EL (cell line): ENCODE measurements around the gene IRAK2.
"Not testable (repeated sequence)": the region's sequence is repeated elsewhere in the genome, so short reads cannot be mapped to it uniquely, and the experiment has no call there.

Source experiments
- DNase-seq: peaks from one replicate; pipeline ENCODE4 v3.0.0-alpha.2; 2016

Gene IRAK2, protein sequence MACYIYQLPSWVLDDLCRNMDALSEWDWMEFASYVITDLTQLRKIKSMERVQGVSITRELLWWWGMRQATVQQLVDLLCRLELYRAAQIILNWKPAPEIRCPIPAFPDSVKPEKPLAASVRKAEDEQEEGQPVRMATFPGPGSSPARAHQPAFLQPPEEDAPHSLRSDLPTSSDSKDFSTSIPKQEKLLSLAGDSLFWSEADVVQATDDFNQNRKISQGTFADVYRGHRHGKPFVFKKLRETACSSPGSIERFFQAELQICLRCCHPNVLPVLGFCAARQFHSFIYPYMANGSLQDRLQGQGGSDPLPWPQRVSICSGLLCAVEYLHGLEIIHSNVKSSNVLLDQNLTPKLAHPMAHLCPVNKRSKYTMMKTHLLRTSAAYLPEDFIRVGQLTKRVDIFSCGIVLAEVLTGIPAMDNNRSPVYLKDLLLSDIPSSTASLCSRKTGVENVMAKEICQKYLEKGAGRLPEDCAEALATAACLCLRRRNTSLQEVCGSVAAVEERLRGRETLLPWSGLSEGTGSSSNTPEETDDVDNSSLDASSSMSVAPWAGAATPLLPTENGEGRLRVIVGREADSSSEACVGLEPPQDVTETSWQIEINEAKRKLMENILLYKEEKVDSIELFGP

GRCh38 chr3:10164546-10165393 is at the start of gene IRAK2:
Gene IRAK2, plus strand, starts transcription at chr3:10164919. Its CDS starts 36 bp downstream, at chr3:10164955.
- peak; percentile 70 for DNase-seq

DNA sequence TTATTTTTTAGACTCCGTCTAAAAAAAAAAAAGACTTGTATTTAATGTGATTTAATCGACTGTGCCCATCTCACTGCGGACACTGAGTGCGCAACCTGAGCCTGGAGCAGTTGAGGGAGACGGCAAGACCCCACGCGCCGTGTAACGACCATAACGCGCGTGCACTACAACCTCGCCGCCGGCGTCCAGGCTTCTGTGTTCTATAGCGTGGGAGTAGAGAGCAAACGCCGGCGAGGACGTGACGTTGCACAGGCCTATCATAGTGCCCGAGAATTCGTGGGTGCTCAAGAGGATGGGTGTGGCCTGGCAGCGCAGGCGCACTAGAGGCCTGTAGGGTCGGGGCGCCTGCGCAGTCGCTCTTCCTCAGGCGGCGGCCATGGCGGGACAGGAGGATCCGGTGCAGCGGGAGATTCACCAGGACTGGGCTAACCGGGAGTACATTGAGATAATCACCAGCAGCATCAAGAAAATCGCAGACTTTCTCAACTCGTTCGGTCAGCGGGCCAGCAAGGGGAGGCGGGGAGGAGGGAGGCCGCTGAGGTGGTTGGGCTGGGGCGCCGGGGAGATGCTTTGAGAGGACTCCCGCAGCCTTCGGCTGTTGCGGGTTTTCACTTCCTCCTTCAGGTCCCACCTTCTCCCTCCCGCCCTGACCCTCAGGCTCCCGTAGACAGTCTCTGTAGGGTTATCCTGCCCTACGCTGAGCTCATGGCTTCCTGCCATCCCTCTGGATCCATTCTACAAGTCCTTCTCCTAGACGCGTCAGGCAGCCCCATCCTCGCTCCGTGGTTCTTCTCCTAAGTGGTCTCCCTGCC is 49.2 kb upstream of the IRAK2 start, which contains the start of gene BRK1:
Gene BRK1 (plus strand): TSS at position 350 of the 812 bp plus-strand sequence. CDS start 27 bp downstream, at position 377.
- DNase-seq: peak; percentile 97

- peak; percentile 73 for DNase-seq
Measured at GRCh38 chr3:10116138-10116460, 48.6 kb upstream of the IRAK2 start.

- no peak for DNase-seq
Measured at GRCh38 chr3:10116928-10117327, 47.8 kb upstream of the IRAK2 start.

GRCh38 chr3:10119376-10119775 is 45.3 kb upstream of the IRAK2 start:
- DNase-seq: no peak

- no peak for DNase-seq
Measured at GRCh38 chr3:10121064-10121463, 43.7 kb upstream of the IRAK2 start.

DNA sequence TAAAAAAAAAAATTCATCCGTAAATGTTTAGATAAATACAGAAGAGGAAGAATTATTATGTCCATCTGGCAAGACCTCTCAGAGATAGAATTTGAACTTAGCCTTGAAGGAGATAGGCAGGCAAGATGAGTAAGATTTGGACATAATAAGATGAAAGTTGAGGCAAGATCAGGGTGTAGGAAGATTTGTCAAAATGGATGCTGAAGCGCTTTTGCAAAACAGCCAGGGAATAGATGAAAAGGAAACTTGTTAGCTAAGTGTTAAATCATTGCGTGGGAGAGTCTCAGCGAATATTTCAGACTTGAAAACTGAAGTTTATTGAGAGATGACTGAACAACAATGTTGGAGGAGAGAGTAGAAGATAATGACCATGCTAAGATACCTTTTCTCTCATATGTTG is 42.0 kb upstream of the IRAK2 start:
- DNase-seq: no peak

DNA sequence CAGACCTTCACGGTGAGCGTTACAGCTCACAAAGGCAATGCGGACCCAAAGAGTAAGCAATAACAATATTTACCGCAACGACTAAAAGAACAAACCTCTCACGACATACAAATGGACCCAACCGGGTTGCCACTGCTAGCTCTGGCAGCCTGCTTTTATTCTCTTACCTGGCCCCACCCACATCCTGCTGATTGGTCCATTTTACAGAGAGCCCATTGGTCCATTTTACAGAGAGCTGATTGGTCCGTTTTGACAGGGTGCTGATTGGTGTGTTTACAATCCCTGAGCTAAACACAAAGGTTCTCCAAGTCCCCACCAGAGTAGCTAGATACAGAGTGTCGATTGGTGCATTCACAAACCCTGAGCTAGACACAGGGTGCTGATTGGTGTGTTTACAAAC is 28.8 kb upstream of the IRAK2 start:
- DNase-seq: not testable (repeated sequence)

- no peak for DNase-seq
Measured at GRCh38 chr3:10136426-10137005, 28.2 kb upstream of the IRAK2 start.

DNA sequence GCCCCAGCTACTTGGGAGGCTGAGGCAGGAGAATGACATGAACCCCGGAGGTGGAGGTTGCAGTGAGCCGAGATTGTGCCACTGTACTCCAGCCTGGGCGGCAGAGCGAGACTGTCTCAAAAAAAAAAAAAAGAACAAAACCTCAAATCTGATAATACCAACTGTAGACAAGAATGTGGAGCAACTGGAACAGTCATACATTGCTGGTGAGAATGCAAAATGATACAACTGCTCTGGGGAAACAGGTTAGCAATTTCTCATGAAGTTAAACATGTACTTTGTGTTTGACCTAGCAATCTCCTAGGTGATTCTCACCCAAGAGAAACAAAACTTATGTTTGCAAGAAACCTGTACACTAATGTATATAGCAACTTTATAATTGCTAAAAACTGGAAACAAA is 27.5 kb upstream of the IRAK2 start:
- DNase-seq: no peak

- DNase-seq: no peak
Measured at GRCh38 chr3:10140996-10141546, 23.6 kb upstream of the IRAK2 start.

GRCh38 chr3:10142707-10143560 is 21.8 kb upstream of the IRAK2 start:
- no peak for DNase-seq

- no peak for DNase-seq
Measured at GRCh38 chr3:10145685-10146084, 19.0 kb upstream of the IRAK2 start.

- DNase-seq: no peak
Measured at GRCh38 chr3:10149226-10149625, 15.5 kb upstream of the IRAK2 start.

DNA sequence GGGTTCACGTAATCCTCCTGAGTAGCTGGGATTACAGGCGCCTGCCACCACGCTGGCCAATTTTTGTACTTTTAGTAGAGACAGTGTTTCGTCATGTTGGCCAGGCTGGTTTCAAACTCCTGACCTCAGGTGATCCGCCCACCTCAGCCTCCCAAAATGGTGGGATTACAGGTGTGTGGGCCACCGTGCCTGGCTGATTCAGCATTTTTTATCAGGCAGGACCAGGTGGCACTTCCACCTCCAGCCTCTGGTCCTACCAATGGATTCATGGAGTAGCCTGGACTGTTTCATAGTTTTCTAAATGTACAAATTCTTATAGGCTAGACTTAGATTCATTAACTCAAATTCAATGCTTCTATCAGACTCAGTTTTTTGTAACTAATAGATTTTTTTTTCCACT is 13.7 kb upstream of the IRAK2 start:
- no peak for DNase-seq

GRCh38 chr3:10154335-10155122 is 10.2 kb upstream of the IRAK2 start:
- no peak for DNase-seq

- DNase-seq: no peak
Measured at GRCh38 chr3:10155123-10155472, 9.6 kb upstream of the IRAK2 start.

DNA sequence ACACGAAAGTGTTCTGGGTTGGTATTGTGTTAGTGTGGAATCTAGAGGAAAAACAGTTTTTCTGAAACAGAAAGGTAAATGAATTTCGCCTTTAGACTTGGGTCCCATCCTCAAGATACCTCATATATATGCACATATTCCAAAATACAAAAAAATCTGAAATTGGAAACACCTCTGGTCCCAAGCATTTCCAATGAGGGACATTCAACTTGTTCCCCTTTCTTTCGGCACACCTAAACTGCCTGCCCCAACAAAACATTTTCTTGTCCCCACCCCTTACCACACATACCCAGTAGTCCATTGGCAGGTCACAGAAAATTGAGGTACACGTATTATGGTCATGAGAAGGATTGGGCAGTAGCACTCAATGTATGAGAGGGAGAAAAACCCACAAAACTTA is 9.1 kb upstream of the IRAK2 start:
- no peak for DNase-seq

GRCh38 chr3:10157031-10157430 is 7.7 kb upstream of the IRAK2 start:
- DNase-seq: no peak

GRCh38 chr3:10158555-10158954 is 6.2 kb upstream of the IRAK2 start:
- not testable (repeated sequence) for DNase-seq
